ENCODE measurements around the gene EMX1.

The EMX1 gene

DNA sequence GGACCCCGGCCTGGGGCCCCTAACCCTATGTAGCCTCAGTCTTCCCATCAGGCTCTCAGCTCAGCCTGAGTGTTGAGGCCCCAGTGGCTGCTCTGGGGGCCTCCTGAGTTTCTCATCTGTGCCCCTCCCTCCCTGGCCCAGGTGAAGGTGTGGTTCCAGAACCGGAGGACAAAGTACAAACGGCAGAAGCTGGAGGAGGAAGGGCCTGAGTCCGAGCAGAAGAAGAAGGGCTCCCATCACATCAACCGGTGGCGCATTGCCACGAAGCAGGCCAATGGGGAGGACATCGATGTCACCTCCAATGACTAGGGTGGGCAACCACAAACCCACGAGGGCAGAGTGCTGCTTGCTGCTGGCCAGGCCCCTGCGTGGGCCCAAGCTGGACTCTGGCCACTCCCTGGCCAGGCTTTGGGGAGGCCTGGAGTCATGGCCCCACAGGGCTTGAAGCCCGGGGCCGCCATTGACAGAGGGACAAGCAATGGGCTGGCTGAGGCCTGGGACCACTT is 16.4 kb downstream of the EMX1 start:
- H3K27ac ChIP-seq (replicated peaks; ENCODE audit: low read length) = no peak overlapping the region
- WGBS, 2 donors (ENCODE audit: extremely low coverage in 2 of 2, insufficient read length in 2 of 2, insufficient replicate concordance in 1 of 2) = no CpG with 5 or more reads among the region's 12 CpGs
- no peaks in the 10 kb centered on the region for H3K9me3 ChIP-seq (replicated peaks in 1 of 2; ENCODE audit: control insufficient read depth in 2 of 2, insufficient read depth in 1 of 2, low read depth in 1 of 2, low read length in 2 of 2)
- no peak overlapping the region for H2BK5ac ChIP-seq (ENCODE audit: low read length)
- no peak overlapping the region for H2BK120ac ChIP-seq (ENCODE audit: low read depth, low read length)
- H2BK12ac ChIP-seq (ENCODE audit: low read length) = no peak overlapping the region
- no peak overlapping the region for H3K4ac ChIP-seq (ENCODE audit: low read length)
- H3K36me3 ChIP-seq (replicated peaks in 1 of 2; ENCODE audit: control insufficient read depth in 2 of 2, insufficient read depth in 2 of 2, low read length in 2 of 2) = peaks cover 0 to 2% of the 10 kb centered on the region in 2 donors
- peaks cover 0 to 92% (median 8%) of the 10 kb centered on the region in 3 experiments for H3K27me3 ChIP-seq (ENCODE audit: control insufficient read depth in 3 of 3, insufficient read depth in 3 of 3, low read depth in 1 of 3, low read length in 3 of 3)
- no peak overlapping the region for H3K23ac ChIP-seq (ENCODE audit: low read depth, low read length, poor library complexity)
- DNase-seq (ENCODE audit: low spot score) = no peak
- no peak overlapping the region for H4K8ac ChIP-seq (ENCODE audit: low read depth, low read length)
- H2AFZ ChIP-seq (ENCODE audit: low read length) = no peak overlapping the region
- peak overlapping the region; percentile 23 for H2AK5ac ChIP-seq (ENCODE audit: low read depth, low read length)
- H3K4me3 ChIP-seq (ENCODE audit: low read length in 2 of 2) = no peak overlapping the region
- H3K79me1 ChIP-seq (ENCODE audit: low read depth, low read length) = no peaks in the 10 kb centered on the region
- no peak overlapping the region for H3K4me2 ChIP-seq (ENCODE audit: insufficient read depth, low read length, poor library complexity, severe bottlenecking)
- peak overlapping the region; percentile 23 for H3K18ac ChIP-seq (ENCODE audit: low read length)
- no peak overlapping the region for H4K91ac ChIP-seq (ENCODE audit: low read depth, low read length, poor library complexity)
- H2BK15ac ChIP-seq (ENCODE audit: low read length) = no peak overlapping the region
- peaks cover 0 to 2% of the 10 kb centered on the region in 2 donors for H3K4me1 ChIP-seq (ENCODE audit: control insufficient read depth in 2 of 2, insufficient read depth in 1 of 2, low read depth in 1 of 2, low read length in 2 of 2)
- H3K14ac ChIP-seq (ENCODE audit: low read length) = no peak overlapping the region
- no peak overlapping the region for H3K9ac ChIP-seq (ENCODE audit: low read depth, low read length, poor library complexity)

DNA sequence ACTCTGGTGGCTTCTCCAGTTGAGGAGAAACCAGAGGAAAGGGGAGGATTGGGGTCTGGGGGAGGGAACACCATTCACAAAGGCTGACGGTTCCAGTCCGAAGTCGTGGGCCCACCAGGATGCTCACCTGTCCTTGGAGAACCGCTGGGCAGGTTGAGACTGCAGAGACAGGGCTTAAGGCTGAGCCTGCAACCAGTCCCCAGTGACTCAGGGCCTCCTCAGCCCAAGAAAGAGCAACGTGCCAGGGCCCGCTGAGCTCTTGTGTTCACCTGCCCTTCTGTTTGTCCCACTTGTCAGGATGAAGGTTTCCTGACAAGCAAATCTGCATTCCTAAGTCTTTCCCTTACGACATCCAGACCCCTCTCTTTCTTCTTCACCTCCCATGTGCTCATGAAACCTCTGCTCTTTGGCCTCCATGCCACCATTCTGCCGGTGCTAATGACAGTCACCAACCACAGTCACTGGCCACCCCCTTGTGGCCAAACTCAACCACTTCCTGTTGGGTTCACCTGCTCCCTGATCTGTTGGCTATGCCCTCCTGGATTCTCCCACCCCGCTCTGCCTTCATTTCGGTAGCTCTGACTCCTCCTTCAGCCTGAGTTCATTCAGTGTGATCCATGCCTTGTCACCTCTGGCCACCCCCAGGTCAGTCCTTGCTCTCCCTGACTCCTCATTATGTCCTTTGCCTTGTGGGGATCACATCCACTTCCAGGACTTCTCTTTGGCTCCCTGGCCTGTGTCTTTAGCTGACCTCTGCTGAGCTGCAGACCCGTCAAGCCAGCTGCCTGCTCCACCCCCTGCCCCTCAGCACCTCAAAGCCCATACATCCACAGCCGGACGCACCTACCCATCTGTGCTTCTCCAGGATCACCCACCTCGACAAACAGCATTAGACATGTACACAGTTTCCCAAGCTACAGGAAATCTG is 17.6 kb downstream of the EMX1 start:
- H2AK5ac ChIP-seq (ENCODE audit: low read depth, low read length) = peak overlapping the region; percentile 15
- no peak overlapping the region for H4K8ac ChIP-seq (ENCODE audit: low read depth, low read length)

DNA sequence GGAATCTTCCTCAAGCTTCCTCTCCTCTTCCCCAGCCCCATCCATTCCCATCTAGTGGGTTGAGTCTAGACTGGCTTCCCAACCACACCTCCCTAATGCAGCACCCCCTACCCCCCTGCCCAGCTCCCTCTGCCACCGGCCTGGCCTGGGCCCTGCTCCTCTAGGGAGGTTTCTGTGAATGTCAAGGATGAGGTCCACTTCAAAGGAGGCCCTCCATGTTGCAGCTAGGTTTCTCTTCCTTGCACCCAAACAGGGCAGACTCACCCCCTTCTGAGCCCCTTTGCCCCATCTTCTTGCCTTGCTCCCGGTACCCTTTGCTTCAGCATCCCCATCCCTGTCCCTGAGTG is 18.3 kb downstream of the EMX1 start:
- Histone ChIP-seq H2AK5ac (ENCODE audit: low read depth, low read length) (no peak overlapping the region), H3K4me3 (ENCODE audit: low read length in 2 of 2) (no peak overlapping the region), H2BK5ac (ENCODE audit: low read length) (no peak overlapping the region), H4K91ac (ENCODE audit: low read depth, low read length, poor library complexity) (no peak overlapping the region), H3K4ac (ENCODE audit: low read length) (no peak overlapping the region), H3K9me3 (replicated peaks in 1 of 2; ENCODE audit: control insufficient read depth in 2 of 2, insufficient read depth in 1 of 2, low read depth in 1 of 2, low read length in 2 of 2) (no peaks in the 10 kb centered on the region), H2BK12ac (ENCODE audit: low read length) (no peak overlapping the region), H3K27me3 (ENCODE audit: control insufficient read depth in 3 of 3, insufficient read depth in 3 of 3, low read depth in 1 of 3, low read length in 3 of 3) (peaks cover 0 to 73% (median 0%) of the 10 kb centered on the region in 3 experiments), H4K8ac (ENCODE audit: low read depth, low read length) (no peak overlapping the region), H2BK15ac (ENCODE audit: low read length) (no peak overlapping the region), H3K9ac (ENCODE audit: low read depth, low read length, poor library complexity) (no peak overlapping the region), H3K14ac (ENCODE audit: low read length) (peak overlapping the region; percentile 6), H3K36me3 (replicated peaks in 1 of 2; ENCODE audit: control insufficient read depth in 2 of 2, insufficient read depth in 2 of 2, low read length in 2 of 2) (peaks cover 0 to 2% of the 10 kb centered on the region in 2 donors), H3K27ac (replicated peaks; ENCODE audit: low read length) (no peak overlapping the region), H3K18ac (ENCODE audit: low read length) (peak overlapping the region; percentile 8), H3K4me1 (ENCODE audit: control insufficient read depth in 2 of 2, insufficient read depth in 1 of 2, low read depth in 1 of 2, low read length in 2 of 2) (peaks cover 0 to 6% of the 10 kb centered on the region in 2 donors), H2AFZ (ENCODE audit: low read length) (no peak overlapping the region), H3K4me2 (ENCODE audit: insufficient read depth, low read length, poor library complexity, severe bottlenecking) (no peak overlapping the region), H3K79me1 (ENCODE audit: low read depth, low read length) (no peaks in the 10 kb centered on the region), H2BK120ac (ENCODE audit: low read depth, low read length) (no peak overlapping the region), H3K23ac (ENCODE audit: low read depth, low read length, poor library complexity) (no peak overlapping the region)
- WGBS, 2 donors (ENCODE audit: extremely low coverage in 2 of 2, insufficient read length in 2 of 2, insufficient replicate concordance in 1 of 2) = no CpG with 5 or more reads among the region's 2 CpGs
- no peak for DNase-seq (ENCODE audit: low spot score)

More for the DNA sequence above, 17.6 kb downstream of the EMX1 start:
- peaks cover 0 to 79% (median 0%) of the 10 kb centered on the region in 3 experiments for H3K27me3 ChIP-seq (ENCODE audit: control insufficient read depth in 3 of 3, insufficient read depth in 3 of 3, low read depth in 1 of 3, low read length in 3 of 3)
- no peak overlapping the region for H2AFZ ChIP-seq (ENCODE audit: low read length)
- H3K4me3 ChIP-seq (ENCODE audit: low read length in 2 of 2) = no peak overlapping the region
- H3K4ac ChIP-seq (ENCODE audit: low read length) = no peak overlapping the region
- no peaks in the 10 kb centered on the region for H3K79me1 ChIP-seq (ENCODE audit: low read depth, low read length)
- WGBS, 2 donors (ENCODE audit: extremely low coverage in 2 of 2, insufficient read length in 2 of 2, insufficient replicate concordance in 1 of 2) = no CpG with 5 or more reads among the region's 14 CpGs
- no peaks in the 10 kb centered on the region for H3K9me3 ChIP-seq (replicated peaks in 1 of 2; ENCODE audit: control insufficient read depth in 2 of 2, insufficient read depth in 1 of 2, low read depth in 1 of 2, low read length in 2 of 2)
- no peak overlapping the region for H3K9ac ChIP-seq (ENCODE audit: low read depth, low read length, poor library complexity)
- H3K4me1 ChIP-seq (ENCODE audit: control insufficient read depth in 2 of 2, insufficient read depth in 1 of 2, low read depth in 1 of 2, low read length in 2 of 2) = peaks cover 0 to 2% of the 10 kb centered on the region in 2 donors
- H2BK12ac ChIP-seq (ENCODE audit: low read length) = no peak overlapping the region
- no peak for DNase-seq (ENCODE audit: low spot score)
- H3K14ac ChIP-seq (ENCODE audit: low read length) = no peak overlapping the region
- no peak overlapping the region for H3K4me2 ChIP-seq (ENCODE audit: insufficient read depth, low read length, poor library complexity, severe bottlenecking)
- no peak overlapping the region for H3K18ac ChIP-seq (ENCODE audit: low read length)
- no peak overlapping the region for H4K91ac ChIP-seq (ENCODE audit: low read depth, low read length, poor library complexity)
- no peak overlapping the region for H2BK120ac ChIP-seq (ENCODE audit: low read depth, low read length)
- H3K27ac ChIP-seq (replicated peaks; ENCODE audit: low read length) = no peak overlapping the region
- H2BK15ac ChIP-seq (ENCODE audit: low read length) = no peak overlapping the region
- H3K23ac ChIP-seq (ENCODE audit: low read depth, low read length, poor library complexity) = no peak overlapping the region
- peaks cover 0 to 2% of the 10 kb centered on the region in 2 donors for H3K36me3 ChIP-seq (replicated peaks in 1 of 2; ENCODE audit: control insufficient read depth in 2 of 2, insufficient read depth in 2 of 2, low read length in 2 of 2)
- H2BK5ac ChIP-seq (ENCODE audit: low read length) = no peak overlapping the region

DNA sequence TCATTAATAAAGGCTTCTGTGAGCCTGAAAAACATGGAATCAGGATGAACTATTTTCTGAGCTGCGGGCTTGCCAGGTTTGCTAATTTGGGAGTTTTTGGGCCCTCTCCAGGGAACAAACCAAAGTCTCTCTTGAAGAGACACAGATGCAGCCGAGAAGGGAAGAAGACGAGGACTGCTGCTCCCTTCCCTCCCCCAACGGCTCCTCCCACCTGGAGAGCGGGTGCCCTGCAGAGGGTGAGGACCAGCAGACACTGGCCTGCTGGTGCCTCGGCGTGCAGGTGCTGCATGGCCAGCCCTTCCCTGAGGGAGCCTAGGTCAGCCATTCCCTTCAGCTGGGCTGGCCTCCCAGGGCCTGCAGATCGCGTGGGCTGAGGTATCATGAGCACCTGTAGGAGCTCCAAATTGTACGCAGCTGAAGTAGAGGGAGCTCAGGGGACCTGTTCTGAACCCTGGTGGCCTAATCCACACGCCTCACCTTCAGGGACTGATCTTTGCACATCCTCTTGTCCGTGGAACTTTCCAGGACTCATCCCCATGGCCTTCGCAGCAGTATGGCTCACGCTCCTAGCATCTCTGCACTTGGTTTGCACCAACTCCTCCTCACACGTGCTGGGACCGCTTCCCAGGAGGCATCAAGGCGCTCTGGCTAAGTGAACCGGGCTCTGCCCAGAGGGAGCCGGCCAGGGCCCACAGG is 19.5 kb downstream of the EMX1 start:
- WGBS, 2 donors (ENCODE audit: extremely low coverage in 2 of 2, insufficient read length in 2 of 2, insufficient replicate concordance in 1 of 2) = no CpG with 5 or more reads among the region's 19 CpGs
- Histone ChIP-seq H3K23ac (ENCODE audit: low read depth, low read length, poor library complexity) (no peak overlapping the region), H2BK120ac (ENCODE audit: low read depth, low read length) (no peak overlapping the region), H2BK12ac (ENCODE audit: low read length) (no peak overlapping the region), H3K4me1 (ENCODE audit: control insufficient read depth in 2 of 2, insufficient read depth in 1 of 2, low read depth in 1 of 2, low read length in 2 of 2) (peaks cover 0 to 13% of the 10 kb centered on the region in 2 donors), H2AFZ (ENCODE audit: low read length) (no peak overlapping the region), H4K8ac (ENCODE audit: low read depth, low read length) (no peak overlapping the region), H3K4ac (ENCODE audit: low read length) (no peak overlapping the region), H2BK15ac (ENCODE audit: low read length) (no peak overlapping the region), H3K9me3 (replicated peaks in 1 of 2; ENCODE audit: control insufficient read depth in 2 of 2, insufficient read depth in 1 of 2, low read depth in 1 of 2, low read length in 2 of 2) (no peaks in the 10 kb centered on the region), H3K18ac (ENCODE audit: low read length) (peak overlapping the region; percentile 62), H3K4me3 (ENCODE audit: low read length in 2 of 2) (no peak overlapping the region), H3K27me3 (ENCODE audit: control insufficient read depth in 3 of 3, insufficient read depth in 3 of 3, low read depth in 1 of 3, low read length in 3 of 3) (peaks cover 0 to 61% (median 0%) of the 10 kb centered on the region in 3 experiments), H4K91ac (ENCODE audit: low read depth, low read length, poor library complexity) (no peak overlapping the region), H2AK5ac (ENCODE audit: low read depth, low read length) (no peak overlapping the region), H2BK5ac (ENCODE audit: low read length) (peak overlapping the region; percentile 59), H3K36me3 (replicated peaks in 1 of 2; ENCODE audit: control insufficient read depth in 2 of 2, insufficient read depth in 2 of 2, low read length in 2 of 2) (peaks cover 0 to 2% of the 10 kb centered on the region in 2 donors), H3K27ac (replicated peaks; ENCODE audit: low read length) (no peak overlapping the region), H3K79me1 (ENCODE audit: low read depth, low read length) (no peaks in the 10 kb centered on the region), H3K14ac (ENCODE audit: low read length) (no peak overlapping the region), H3K4me2 (ENCODE audit: insufficient read depth, low read length, poor library complexity, severe bottlenecking) (no peak overlapping the region), H3K9ac (ENCODE audit: low read depth, low read length, poor library complexity) (no peak overlapping the region)
- DNase-seq (ENCODE audit: low spot score) = no peak
